NB4 (cell line): ENCODE measurements around the gene DOCK2.

Experiments
- MYC ChIP-seq: IDR thresholded peaks from 2 replicates; pipeline ENCODE4 v1.6.1; 2011; ENCODE audit warnings: low read depth, low read length
- POLR2A ChIP-seq: IDR thresholded peaks from 2 replicates; pipeline ENCODE4 v1.6.1; 2011; ENCODE audit warnings: mild to moderate bottlenecking; ENCODE audit not compliant: insufficient read length; ENCODE audit errors: extremely low read depth
- TF ChIP-seq, protein P1 (sequence below): IDR thresholded peaks from 2 replicates; pipeline ENCODE4 v1.6.1; 2011; ENCODE audit warnings: low read depth, low read length
- TF ChIP-seq, protein P2 (sequence below): IDR thresholded peaks from one replicate; pipeline ENCODE4 v1.5.1; 2012; ENCODE audit warnings: low read depth, low read length

DNA sequence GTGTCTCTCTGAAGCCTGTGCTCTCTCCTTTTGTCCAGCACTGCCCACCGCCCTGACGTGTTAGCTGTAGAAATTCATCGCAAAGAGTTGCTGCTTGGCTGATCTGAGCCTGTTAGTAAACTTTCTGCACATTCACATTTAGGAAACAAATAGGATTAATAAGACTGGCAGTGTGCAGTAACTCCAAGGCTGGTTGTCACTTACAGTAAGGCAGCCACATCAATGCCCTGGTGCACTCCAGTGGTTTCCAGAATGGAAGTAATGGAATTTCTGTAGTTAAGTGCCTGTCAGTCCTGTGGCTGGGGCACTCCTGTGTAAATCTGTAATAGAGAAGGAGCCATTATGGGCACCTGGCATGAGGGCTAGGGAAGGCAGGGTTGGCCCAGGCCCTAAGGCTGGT, 70.6 kb downstream of the DOCK2 start:
- TF ChIP-seq POLR2A = no peak
- TF ChIP-seq, protein P1, sequence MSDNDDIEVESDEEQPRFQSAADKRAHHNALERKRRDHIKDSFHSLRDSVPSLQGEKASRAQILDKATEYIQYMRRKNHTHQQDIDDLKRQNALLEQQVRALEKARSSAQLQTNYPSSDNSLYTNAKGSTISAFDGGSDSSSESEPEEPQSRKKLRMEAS = no peak
- TF ChIP-seq, protein P2, sequence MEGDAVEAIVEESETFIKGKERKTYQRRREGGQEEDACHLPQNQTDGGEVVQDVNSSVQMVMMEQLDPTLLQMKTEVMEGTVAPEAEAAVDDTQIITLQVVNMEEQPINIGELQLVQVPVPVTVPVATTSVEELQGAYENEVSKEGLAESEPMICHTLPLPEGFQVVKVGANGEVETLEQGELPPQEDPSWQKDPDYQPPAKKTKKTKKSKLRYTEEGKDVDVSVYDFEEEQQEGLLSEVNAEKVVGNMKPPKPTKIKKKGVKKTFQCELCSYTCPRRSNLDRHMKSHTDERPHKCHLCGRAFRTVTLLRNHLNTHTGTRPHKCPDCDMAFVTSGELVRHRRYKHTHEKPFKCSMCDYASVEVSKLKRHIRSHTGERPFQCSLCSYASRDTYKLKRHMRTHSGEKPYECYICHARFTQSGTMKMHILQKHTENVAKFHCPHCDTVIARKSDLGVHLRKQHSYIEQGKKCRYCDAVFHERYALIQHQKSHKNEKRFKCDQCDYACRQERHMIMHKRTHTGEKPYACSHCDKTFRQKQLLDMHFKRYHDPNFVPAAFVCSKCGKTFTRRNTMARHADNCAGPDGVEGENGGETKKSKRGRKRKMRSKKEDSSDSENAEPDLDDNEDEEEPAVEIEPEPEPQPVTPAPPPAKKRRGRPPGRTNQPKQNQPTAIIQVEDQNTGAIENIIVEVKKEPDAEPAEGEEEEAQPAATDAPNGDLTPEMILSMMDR = no peak
- TF ChIP-seq MYC = no peak
